ENCODE measurements around the gene DDR2. TPM values are rescaled to one million over a fixed set of nuclear protein-coding genes. Genes with fewer than 3 reads are reported as not detected.
"Not testable (repeated sequence)": the region's sequence is repeated elsewhere in the genome, so short reads cannot be mapped to it uniquely, and the experiment has no call there.

DDR2 gene
- polyA plus RNA-seq, 1 of the 3 experiments (the other 2 are of a cell fraction): 34.0 TPM

- H3K36me3 ChIP-seq (replicated peaks in 1 of 2; ENCODE audit: control insufficient read depth in 1 of 2, insufficient read depth in 2 of 2, low read length in 1 of 2): peaks cover 24 to 26% of the 10 kb centered on the region in 2 experiments
Observed at GRCh38 chr1:162729195-162729774, 97.0 kb downstream of the DDR2 start.

GRCh38 chr1:162732094-162732493 is 99.8 kb downstream of the DDR2 start:
- no peaks in the 10 kb centered on the region for H3K9me3 ChIP-seq
- DNase-seq: no peak
- ChIA-PET CTCF (interaction anchor here (0.9 to 1.0 kb wide), 2 partner anchors 9 to 41 kb away, joined by 3 read pairs; no protein-coding TSS in a partner anchor), POLR2A (no interaction called here)
- peaks cover 38% of the 10 kb centered on the region for H4K20me1 ChIP-seq (ENCODE audit: insufficient read depth)
- H3K36me3 ChIP-seq (replicated peaks in 1 of 2; ENCODE audit: control insufficient read depth in 1 of 2, insufficient read depth in 2 of 2, low read length in 1 of 2): peaks cover 26 to 43% of the 10 kb centered on the region in 2 experiments
- TF ChIP-seq REST (IDR thresholded peaks at IDR 0.05; ENCODE audit: low read depth, low read length): no peak
- TF ChIP-seq USF1 (IDR thresholded peaks at IDR 0.05; ENCODE audit: borderline replicate concordance, low read depth): no peak
- no peak for TF ChIP-seq RXRA (IDR thresholded peaks at IDR 0.05; ENCODE audit: borderline replicate concordance, low read depth)
- TF ChIP-seq FOXM1 (IDR thresholded peaks at IDR 0.05; ENCODE audit: low read depth): no peak
- no peak overlapping the region for H3K9ac ChIP-seq
- peaks cover 79% of the 10 kb centered on the region for H3K79me2 ChIP-seq (ENCODE audit: insufficient read depth)
- H3K4me2 ChIP-seq: no peak overlapping the region
- no peaks in the 10 kb centered on the region; a peak in 1 of 4 replicates for H3K4me1 ChIP-seq (ENCODE audit: control insufficient read depth in 1 of 2, insufficient read depth in 2 of 2, low read depth in 1 of 2, low read length in 1 of 2)
- H3K27ac ChIP-seq (ENCODE audit: low read depth in 2 of 2, low read length in 1 of 2): no peak overlapping the region
- H3K4me3 ChIP-seq (ENCODE audit: low read depth in 2 of 2, low read length in 1 of 2): no peak overlapping the region
- H3F3A ChIP-seq (replicated peaks; ENCODE audit: insufficient read depth): peaks cover 9% of the 10 kb centered on the region
- H2AFZ ChIP-seq (ENCODE audit: low read depth): no peak overlapping the region
- no peaks in the 10 kb centered on the region for H3K27me3 ChIP-seq (ENCODE audit: insufficient read depth)
- no peaks in the 10 kb centered on the region for H3K9me2 ChIP-seq

More at GRCh38 chr1:162729195-162729774, 97.0 kb downstream of the DDR2 start:
- H3K27ac ChIP-seq (ENCODE audit: low read depth in 2 of 2, low read length in 1 of 2); CTCF ChIA-PET; H3F3A ChIP-seq (replicated peaks; ENCODE audit: insufficient read depth); H3K4me3 ChIP-seq (ENCODE audit: low read depth in 2 of 2, low read length in 1 of 2); H3K4me2 ChIP-seq; H3K9me2 ChIP-seq; H3K9ac ChIP-seq; H3K27me3 ChIP-seq (ENCODE audit: insufficient read depth); H3K9me3 ChIP-seq; H3K4me1 ChIP-seq (ENCODE audit: control insufficient read depth in 1 of 2, insufficient read depth in 2 of 2, low read depth in 1 of 2, low read length in 1 of 2); DNase-seq; H2AFZ ChIP-seq (ENCODE audit: low read depth); POLR2A ChIA-PET: not testable (repeated sequence)
- H4K20me1 ChIP-seq (ENCODE audit: insufficient read depth): peaks cover 49% of the 10 kb centered on the region
- no CpG with 5 or more reads among the region's 1 CpG for WGBS (ENCODE audit: low lambda C conversion rate)
- peaks cover 80% of the 10 kb centered on the region for H3K79me2 ChIP-seq (ENCODE audit: insufficient read depth)
